Keratinocyte (primary cell): ENCODE measurements around the gene TRAM2. TPM values are rescaled to one million over a fixed set of nuclear protein-coding genes. Genes with fewer than 3 reads are reported as not detected.

Source experiments
- DNase-seq: peaks from one replicate; pipeline ENCODE4 v3.0.0-alpha.2; 2011; ENCODE audit warnings: low read depth, missing footprints, low spot score
- FAIRE-seq: peaks from 2 replicates; lab custom pipeline; 2011; peaks lifted over from hg19 to GRCh38; lab: Jason Lieb, UNC
- H2AFZ ChIP-seq: 2 replicates; pipeline ENCODE4 v1.6.0; 2012; ENCODE audit warnings: low read length, control low read depth, inconsistent platforms; ENCODE audit not compliant: control insufficient read depth
- H3K27ac ChIP-seq: 2 replicates; pipeline ENCODE4 v1.5.1; 2011; ENCODE audit warnings: low read length; ENCODE audit not compliant: control insufficient read depth, insufficient read depth
- H3K27me3 ChIP-seq: 3 replicates; pipeline ENCODE4 v1.6.0; 2011; ENCODE audit warnings: low read length; ENCODE audit not compliant: control insufficient read depth, insufficient read depth; ENCODE audit errors: extremely low read depth
- H3K36me3 ChIP-seq, 2 experiments: 2 replicates in 1 of 2; 3 replicates in 1 of 2; pipeline ENCODE4 v1.5.1; 2011; ENCODE audit warnings: low read length in 2 of 2, mild to moderate bottlenecking in 1 of 2; ENCODE audit not compliant: control insufficient read depth in 2 of 2, insufficient read depth in 2 of 2; ENCODE audit errors: extremely low read depth in 1 of 2
- H3K4me1 ChIP-seq: 3 replicates; pipeline ENCODE4 v1.5.1; 2011; ENCODE audit warnings: low read length; ENCODE audit not compliant: control insufficient read depth, insufficient read depth; ENCODE audit errors: extremely low read depth
- H3K4me2 ChIP-seq: 3 replicates; pipeline ENCODE4 v1.6.0; 2011; ENCODE audit warnings: low read depth, low read length; ENCODE audit not compliant: control insufficient read depth, insufficient read depth; ENCODE audit errors: extremely low read depth
- H3K4me3 ChIP-seq, 3 experiments: fragments of 200-600 bp in 1 of 3; sonication (generic) in 1 of 3; 2 replicates in 2 of 3; 3 replicates in 1 of 3; pipeline ENCODE4 v1.5.1; 2011 to 2016; ENCODE audit warnings: low read length in 3 of 3, mild to moderate bottlenecking in 3 of 3, control low read depth in 2 of 3, inconsistent platforms in 1 of 3, low read depth in 1 of 3, mixed read lengths in 1 of 3, mixed run types in 1 of 3, moderate library complexity in 1 of 3; ENCODE audit not compliant: control insufficient read depth in 2 of 3, insufficient read depth in 2 of 3; ENCODE audit errors: extremely low read depth in 1 of 3
- H3K79me2 ChIP-seq: 2 replicates; pipeline ENCODE4 v1.6.0; 2012; ENCODE audit warnings: low read length; ENCODE audit not compliant: control insufficient read depth, insufficient read depth
- H3K9ac ChIP-seq: 3 replicates; pipeline ENCODE4 v1.6.0; 2011; ENCODE audit warnings: low read length; ENCODE audit not compliant: control insufficient read depth, insufficient read depth; ENCODE audit errors: extremely low read depth
- H3K9me1 ChIP-seq: 3 replicates; pipeline ENCODE4 v1.6.0; 2011; ENCODE audit warnings: low read length; ENCODE audit not compliant: control insufficient read depth, insufficient read depth; ENCODE audit errors: extremely low read depth
- H3K9me3 ChIP-seq: 2 replicates; pipeline ENCODE4 v1.5.1; 2012; ENCODE audit warnings: low read depth, low read length; ENCODE audit not compliant: control insufficient read depth
- H4K20me1 ChIP-seq: 3 replicates; pipeline ENCODE4 v1.6.0; 2011; ENCODE audit warnings: low read length; ENCODE audit not compliant: control insufficient read depth, insufficient read depth; ENCODE audit errors: extremely low read depth
- EZH2 ChIP-seq: IDR thresholded peaks from one replicate; pipeline ENCODE4 v1.6.1; 2012; ENCODE audit warnings: inconsistent platforms, mild to moderate bottlenecking, low read length, moderate library complexity
- dilution Hi-C: fragments of 300-500 bp; cut with MboI; formaldehyde crosslinking; loops from one replicate; pipeline ENCODE4 v1.7.0; 2020; ENCODE audit warnings: low sequenced_read_pairs; ENCODE audit not compliant: extremely low pct_ligation_motif_present
- polyA plus RNA-seq, 5 experiments: library from polyadenylated mRNA; depleted of rRNA in 3 of 5; stranded (reverse) in 3 of 5; stranded (forward) in 1 of 5; unstranded in 1 of 5; fragments of >200 nt; gene quantifications; 1 replicate in 1 of 5; 2 replicates in 3 of 5; 3 replicates in 1 of 5; pipeline versions ENCODE4 v1.2.1 to v1.2.3, GENCODE V29; 2011 to 2012; ENCODE audit warnings: missing spikeins in 2 of 5, low read depth in 1 of 5, low replicate concordance in 1 of 5
- TF ChIP-seq, protein P1 (sequence below), 3 experiments: IDR thresholded peaks in 1 of 3; conservative IDR thresholded peaks in 1 of 3; optimal IDR thresholded peaks in 1 of 3; 2 replicates in 2 of 3; 3 replicates in 1 of 3; pipeline versions ENCODE3 to v1.5.1; 2011; ENCODE audit warnings: low read length in 3 of 3, mild to moderate bottlenecking in 3 of 3, moderate library complexity in 2 of 3, control low read depth in 1 of 3, inconsistent platforms in 1 of 3; ENCODE audit not compliant: insufficient read depth in 2 of 3; ENCODE audit errors: extremely low read depth in 1 of 3

The TRAM2 gene
- polyA plus RNA-seq, 1 donor (not counting 4 experiments of a cell fraction or from before 2014, with no cell fraction given), result 9.2 TPM

DNA sequence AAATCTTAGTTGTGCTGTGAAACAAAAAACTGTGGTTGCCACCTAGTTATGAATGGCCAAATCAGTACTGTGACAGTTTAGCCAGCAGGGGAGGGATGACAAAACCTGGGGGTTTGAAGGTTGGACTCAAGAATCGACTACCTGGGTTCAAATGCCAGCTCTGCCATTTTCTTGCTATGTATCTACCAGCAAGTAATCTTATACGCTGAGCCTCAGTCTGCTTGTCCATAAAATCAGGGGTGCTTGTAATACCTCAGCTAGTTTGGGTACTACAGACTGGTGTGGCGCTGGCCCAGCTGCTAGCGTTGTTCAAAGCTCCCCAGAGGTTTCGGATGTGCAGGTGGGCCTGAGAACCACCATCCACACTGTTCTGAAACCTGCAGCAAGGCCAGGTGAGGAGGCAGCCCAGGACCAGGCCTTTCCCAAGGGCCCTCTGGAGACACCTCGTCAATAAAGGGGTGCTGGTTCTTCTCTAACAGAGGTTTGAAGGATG is 40.4 kb downstream of the TRAM2 start:
- Histone ChIP-seq H3K27ac (peak overlapping the region; percentile 4), H4K20me1 (no peaks in the 10 kb centered on the region), H3K9me1 (no peaks in the 10 kb centered on the region), H3K9ac (no peak overlapping the region), H3K27me3 (no peaks in the 10 kb centered on the region), H3K79me2 (peaks cover 7% of the 10 kb centered on the region), H3K36me3 (no peaks in the 10 kb centered on the region), H2AFZ (no peak overlapping the region), H3K4me2 (peak overlapping the region; percentile 61), H3K9me3 (no peaks in the 10 kb centered on the region), H3K4me3 (no peak overlapping the region), H3K4me1 (peaks cover 43% of the 10 kb centered on the region)
- DNase-seq, result no peak
- no peak for FAIRE-seq
- TF ChIP-seq, protein P1, sequence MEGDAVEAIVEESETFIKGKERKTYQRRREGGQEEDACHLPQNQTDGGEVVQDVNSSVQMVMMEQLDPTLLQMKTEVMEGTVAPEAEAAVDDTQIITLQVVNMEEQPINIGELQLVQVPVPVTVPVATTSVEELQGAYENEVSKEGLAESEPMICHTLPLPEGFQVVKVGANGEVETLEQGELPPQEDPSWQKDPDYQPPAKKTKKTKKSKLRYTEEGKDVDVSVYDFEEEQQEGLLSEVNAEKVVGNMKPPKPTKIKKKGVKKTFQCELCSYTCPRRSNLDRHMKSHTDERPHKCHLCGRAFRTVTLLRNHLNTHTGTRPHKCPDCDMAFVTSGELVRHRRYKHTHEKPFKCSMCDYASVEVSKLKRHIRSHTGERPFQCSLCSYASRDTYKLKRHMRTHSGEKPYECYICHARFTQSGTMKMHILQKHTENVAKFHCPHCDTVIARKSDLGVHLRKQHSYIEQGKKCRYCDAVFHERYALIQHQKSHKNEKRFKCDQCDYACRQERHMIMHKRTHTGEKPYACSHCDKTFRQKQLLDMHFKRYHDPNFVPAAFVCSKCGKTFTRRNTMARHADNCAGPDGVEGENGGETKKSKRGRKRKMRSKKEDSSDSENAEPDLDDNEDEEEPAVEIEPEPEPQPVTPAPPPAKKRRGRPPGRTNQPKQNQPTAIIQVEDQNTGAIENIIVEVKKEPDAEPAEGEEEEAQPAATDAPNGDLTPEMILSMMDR (optimal IDR thresholded peaks at IDR 0.05 in 1 of 3, IDR thresholded peaks at IDR 0.05 in 1 of 3, conservative IDR thresholded peaks at IDR 0.05 in 1 of 3; ENCODE audit: extremely low read depth in 1 of 3, insufficient read depth in 2 of 3, low read length in 3 of 3), result no peak
- TF ChIP-seq EZH2, result no peak
- dilution Hi-C loops, result no loop called here

DNA sequence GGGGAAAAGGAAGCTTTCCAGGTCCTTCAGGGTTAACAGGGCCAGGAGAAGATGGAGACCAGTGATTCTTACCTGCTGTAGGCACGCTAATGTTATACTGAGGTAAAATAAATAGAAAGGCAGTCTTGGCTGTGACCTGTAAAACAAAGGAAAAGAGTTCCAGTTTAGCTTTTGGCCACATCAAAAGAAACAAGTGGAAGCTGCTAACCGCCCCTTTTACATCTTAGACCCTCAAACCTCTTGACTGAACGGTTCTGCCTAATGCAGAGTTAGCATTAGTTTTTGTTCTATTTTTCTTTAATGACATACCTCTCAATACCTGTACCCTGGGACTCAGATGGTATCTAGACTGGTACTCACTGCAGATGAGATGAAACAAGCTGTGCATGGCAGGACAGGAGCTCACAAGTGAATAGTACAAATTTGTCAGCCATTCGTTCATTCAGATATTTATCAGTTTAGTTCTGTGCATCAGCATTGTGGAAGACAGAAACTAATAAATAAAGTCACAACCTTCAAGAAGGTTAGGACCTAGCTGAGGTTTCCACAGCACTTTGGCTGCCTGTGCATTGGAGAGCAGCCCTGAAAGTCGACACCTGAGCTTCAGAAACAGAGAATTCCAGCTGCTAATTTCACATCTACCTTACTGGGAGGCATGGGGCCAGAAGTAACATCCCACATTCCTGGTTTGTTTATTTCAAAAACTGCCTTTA is 41.0 kb downstream of the TRAM2 start:
- peaks cover 43% of the 10 kb centered on the region for H3K4me1 ChIP-seq
- H4K20me1 ChIP-seq, result no peaks in the 10 kb centered on the region
- H3K4me3 ChIP-seq, result no peak overlapping the region
- no peaks in the 10 kb centered on the region for H3K27me3 ChIP-seq
- H3K79me2 ChIP-seq, result peaks cover 7% of the 10 kb centered on the region
- TF ChIP-seq EZH2, result no peak
- TF ChIP-seq, protein P1 (optimal IDR thresholded peaks at IDR 0.05 in 1 of 3, IDR thresholded peaks at IDR 0.05 in 1 of 3, conservative IDR thresholded peaks at IDR 0.05 in 1 of 3; ENCODE audit: extremely low read depth in 1 of 3, insufficient read depth in 2 of 3, low read length in 3 of 3), result no peak
- dilution Hi-C loops, result no loop called here
- H3K36me3 ChIP-seq, result no peaks in the 10 kb centered on the region
- H3K9ac ChIP-seq, result no peak overlapping the region
- DNase-seq (no peak), FAIRE-seq (no peak)
- H3K4me2 ChIP-seq, result no peak overlapping the region
- H2AFZ ChIP-seq, result no peak overlapping the region
- no peak overlapping the region for H3K27ac ChIP-seq
- H3K9me1 ChIP-seq, result no peaks in the 10 kb centered on the region
- H3K9me3 ChIP-seq, result no peaks in the 10 kb centered on the region
